PC-3 (cell line): ENCODE data around the gene SYVN1. TPM values are rescaled to one million over a fixed set of nuclear protein-coding genes. Genes with fewer than 3 reads are reported as not detected.

Experiments used
- ATAC-seq: fragments of 200-7000 bp; cut with Tn5 transposase; 2 replicates; pipeline ENCODE4 v1.9.1; 2020; ENCODE audit warnings: mild to moderate bottlenecking, moderate library complexity
- Bru-seq: library from RNA; stranded (reverse); fragments of 400-500 nt; gene quantifications from one replicate; lab custom pipeline; 2021; lab: Mats Ljungman, UMichigan
- BruChase-seq, 2 experiments: library from RNA; stranded (reverse); fragments of 400-500 nt; gene quantifications; one replicate each; lab custom pipeline; 2021; lab: Mats Ljungman, UMichigan
- BruUV-seq: library from RNA; stranded (reverse); fragments of 400-500 nt; replicated peaks from 2 replicates; lab custom pipeline; 2021; lab: Mats Ljungman, UMichigan
- CTCF ChIA-PET: fragments of 300-600 bp; sonication (Branson Sonifier 250); formaldehyde crosslinking; loops from one replicate; lab custom pipeline; 2022; ENCODE audit warnings: antibody characterized with exemption; lab: Charles Lee
- POLR2A ChIA-PET: fragments of 300-600 bp; sonication (Branson Sonifier 250); formaldehyde crosslinking; loops from one replicate; lab custom pipeline; 2022; ENCODE audit warnings: antibody characterized with exemption; ENCODE audit not compliant: unreplicated experiment; lab: Charles Lee
- DNase-seq: peaks from one replicate; pipeline ENCODE4 v3.0.0-alpha.2; 2015
- H2AFZ ChIP-seq: fragments of 300-600 bp; sonication (generic); 2 replicates; pipeline ENCODE4 v1.6.0; 2016; ENCODE audit warnings: antibody characterized with exemption, low read length
- H3F3A ChIP-seq: fragments of 300-600 bp; sonication (generic); one replicate; pipeline ENCODE4 v1.6.0; 2017; ENCODE audit warnings: antibody characterized with exemption, low read length, control low read depth, mild to moderate bottlenecking; ENCODE audit not compliant: unreplicated experiment
- H3K27ac ChIP-seq: fragments of 300-600 bp; sonication (generic); 2 replicates; pipeline ENCODE4 v1.5.1; 2016; ENCODE audit warnings: mild to moderate bottlenecking, low read length
- H3K27me3 ChIP-seq: fragments of 300-600 bp; sonication (generic); 2 replicates; pipeline ENCODE4 v1.6.1; 2016; ENCODE audit warnings: low read length, mixed read lengths
- H3K36me3 ChIP-seq: fragments of 300-600 bp; sonication (generic); 2 replicates; pipeline ENCODE4 v1.6.1; 2016; ENCODE audit warnings: low read depth, mixed run types, low read length, mixed read lengths
- H3K4me1 ChIP-seq: fragments of 300-600 bp; sonication (generic); 2 replicates; pipeline ENCODE4 v1.5.1; 2016; ENCODE audit warnings: low read length; ENCODE audit not compliant: insufficient read depth
- H3K4me2 ChIP-seq: fragments of 300-600 bp; sonication (generic); 2 replicates; pipeline ENCODE4 v1.6.0; 2016; ENCODE audit warnings: low read length
- H3K4me3 ChIP-seq: fragments of 300-600 bp; sonication (generic); 2 replicates; pipeline ENCODE4 v1.5.1; 2016; ENCODE audit warnings: mild to moderate bottlenecking, low read length, mixed read lengths
- H3K79me2 ChIP-seq: fragments of 300-600 bp; sonication (generic); 2 replicates; pipeline ENCODE4 v1.6.1; 2017; ENCODE audit warnings: low read length, mixed read lengths
- H3K9ac ChIP-seq: fragments of 300-600 bp; sonication (generic); 2 replicates; pipeline ENCODE4 v1.6.0; 2016; ENCODE audit warnings: mild to moderate bottlenecking, low read length
- H3K9me2 ChIP-seq: fragments of 300-600 bp; sonication (generic); replicated peaks from 2 replicates; pipeline ENCODE4 v1.6.1; 2016; ENCODE audit warnings: mixed run types, low read length, mixed read lengths
- H3K9me3 ChIP-seq: fragments of 300-600 bp; sonication (generic); 2 replicates; pipeline ENCODE4 v1.6.1; 2016; ENCODE audit warnings: low read length, mixed read lengths
- H4K20me1 ChIP-seq: fragments of 300-600 bp; sonication (generic); 2 replicates; pipeline ENCODE4 v1.6.1; 2016; ENCODE audit warnings: low read length, mixed read lengths
- EZH2 ChIP-seq: fragments of 300-600 bp; sonication (generic); IDR thresholded peaks from one replicate; pipeline ENCODE4 v1.6.1; 2017; ENCODE audit warnings: antibody characterized with exemption, mild to moderate bottlenecking, low read length; ENCODE audit not compliant: unreplicated experiment
- EZH2phosphoT487 ChIP-seq: fragments of 300-600 bp; sonication (generic); IDR thresholded peaks from 2 replicates; pipeline ENCODE4 v1.6.1; 2018; ENCODE audit warnings: mild to moderate bottlenecking, antibody characterized with exemption, low read length, borderline replicate concordance
- intact Hi-C: fragments of 100-400 bp; cut with micrococcal nuclease; formaldehyde crosslinking; loops from 2 replicates; pipeline ENCODE4 v1.9.0; 2023
- long read RNA-seq: library from polyadenylated mRNA; unstranded; transcript quantifications from one replicate; pipeline ENCODE4 v2.0.0, GENCODE V29; 2021; ENCODE audit not compliant: unreplicated experiment
- total RNA-seq: library from RNA; depleted of rRNA; stranded (reverse); fragments of >200 nt; gene quantifications from 2 replicates; pipeline ENCODE4 v1.2.3, GENCODE V29; 2014; rRNA removed
- TF ChIP-seq, protein P1 (sequence below): fragments of 300-600 bp; sonication (generic); conservative IDR thresholded peaks from 2 replicates; pipeline ENCODE4 v1.5.1; 2017; ENCODE audit warnings: antibody characterized with exemption, low read depth, mild to moderate bottlenecking, low read length

Gene SYVN1
- total RNA-seq (22.3 and 33.2 TPM in 2 replicates), Bru-seq, nascent RNA (percentile 96 among the genes with signal in this experiment), BruChase-seq, experiment 1, labeled RNA remaining after a 6-hour chase (percentile 97 among the genes with signal in this experiment), BruChase-seq, experiment 2, labeled RNA remaining after a 2-hour chase (percentile 97 among the genes with signal in this experiment)
- long read RNA-seq, partial matches to known transcripts: 79 of 89 reads
- long read RNA-seq, other reads (novel, unspliced or antisense): 7 of 89 reads

DNA sequence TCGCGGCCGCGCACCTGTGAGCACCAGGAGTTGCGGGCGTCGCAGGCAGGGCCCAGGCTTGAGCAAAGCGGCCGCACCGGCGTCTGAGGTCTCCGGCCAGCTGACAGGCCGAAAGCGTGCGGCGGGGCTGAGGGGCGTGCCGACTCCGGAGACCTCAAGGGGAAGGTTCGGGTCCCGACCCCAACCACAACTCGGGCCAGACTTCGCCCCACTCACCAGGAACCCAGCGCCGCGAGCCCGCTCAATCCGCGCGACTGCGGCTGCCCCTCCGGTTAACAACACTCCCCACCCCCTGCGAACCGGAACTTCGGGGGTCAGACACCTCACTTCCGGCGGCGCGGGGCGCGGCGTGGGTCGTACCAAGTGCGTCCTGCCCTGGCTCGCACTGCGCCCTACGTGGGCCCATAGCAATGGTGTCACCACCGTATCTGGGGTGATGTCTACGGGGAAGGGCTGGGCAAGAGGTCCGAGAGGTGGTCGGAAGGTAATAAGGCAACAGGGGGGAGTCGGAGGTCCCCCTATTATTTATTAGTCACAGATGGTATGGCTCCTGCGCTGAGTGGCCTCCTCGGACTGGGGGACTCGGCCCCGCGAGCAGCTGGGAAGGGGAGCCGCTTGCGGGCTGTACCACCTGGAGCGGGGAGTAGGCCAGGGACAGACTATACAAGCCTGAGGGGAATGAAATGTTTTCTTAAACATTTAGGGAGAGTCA is at the start of gene SYVN1:
Gene SYVN1, minus strand, starts transcription at position 280 of the 712 bp plus-strand sequence. CDS start 918 bp downstream, outside the sequence.
- H3K4me1 ChIP-seq: peaks cover 16% of the 10 kb centered on the region
- CTCF ChIA-PET: interaction anchor here (0.6 to 1.1 kb wide), 2 partner anchors 47 to 120 kb away, joined by 3 to 4 read pairs; partner anchors contain the start of gene CAPN1
- ATAC-seq: peak; percentile 70
- H4K20me1 ChIP-seq: no peaks in the 10 kb centered on the region; the same call in 1 of the 2 replicates
- DNase-seq: peak; percentile 89
- H3K9ac ChIP-seq: peak within 1 kb of the TSS; percentile 98
- peak within 1 kb of the TSS; percentile 90 for H3K4me3 ChIP-seq
- POLR2A ChIA-PET: interaction anchor here (0.6 to 1.8 kb wide), 4 partner anchors 9 to 48 kb away, joined by 3 to 24 read pairs (median 10); partner anchors contain the start of genes CAPN1, FAU and MRPL49
- no peaks in the 10 kb centered on the region for H3K27me3 ChIP-seq
- BruUV-seq: no TSS peak
- H3F3A ChIP-seq: no peaks in the 10 kb centered on the region
- H3K9me3 ChIP-seq: no peaks in the 10 kb centered on the region
- peak within 1 kb of the TSS; percentile 96 for H3K4me2 ChIP-seq
- H3K27ac ChIP-seq: peak within 1 kb of the TSS; percentile 95
- H3K36me3 ChIP-seq: peaks cover 26% of the 10 kb centered on the region; the same call in 1 of the 2 replicates
- H3K79me2 ChIP-seq: peaks cover 35% of the 10 kb centered on the region
- peak within 1 kb of the TSS; percentile 87 for H2AFZ ChIP-seq
- intact Hi-C loops: no loop called here
- TF ChIP-seq EZH2 (no peak), EZH2phosphoT487 (no peak)
- TF ChIP-seq, protein P1, sequence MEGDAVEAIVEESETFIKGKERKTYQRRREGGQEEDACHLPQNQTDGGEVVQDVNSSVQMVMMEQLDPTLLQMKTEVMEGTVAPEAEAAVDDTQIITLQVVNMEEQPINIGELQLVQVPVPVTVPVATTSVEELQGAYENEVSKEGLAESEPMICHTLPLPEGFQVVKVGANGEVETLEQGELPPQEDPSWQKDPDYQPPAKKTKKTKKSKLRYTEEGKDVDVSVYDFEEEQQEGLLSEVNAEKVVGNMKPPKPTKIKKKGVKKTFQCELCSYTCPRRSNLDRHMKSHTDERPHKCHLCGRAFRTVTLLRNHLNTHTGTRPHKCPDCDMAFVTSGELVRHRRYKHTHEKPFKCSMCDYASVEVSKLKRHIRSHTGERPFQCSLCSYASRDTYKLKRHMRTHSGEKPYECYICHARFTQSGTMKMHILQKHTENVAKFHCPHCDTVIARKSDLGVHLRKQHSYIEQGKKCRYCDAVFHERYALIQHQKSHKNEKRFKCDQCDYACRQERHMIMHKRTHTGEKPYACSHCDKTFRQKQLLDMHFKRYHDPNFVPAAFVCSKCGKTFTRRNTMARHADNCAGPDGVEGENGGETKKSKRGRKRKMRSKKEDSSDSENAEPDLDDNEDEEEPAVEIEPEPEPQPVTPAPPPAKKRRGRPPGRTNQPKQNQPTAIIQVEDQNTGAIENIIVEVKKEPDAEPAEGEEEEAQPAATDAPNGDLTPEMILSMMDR: no peak
- H3K9me2 ChIP-seq: no peaks in the 10 kb centered on the region

GRCh38 chr11:65183201-65183891 is 49.0 kb upstream of the SYVN1 start:
- POLR2A ChIA-PET: interaction anchor here (0.6 to 2.0 kb wide), 2 partner anchors 27 to 48 kb away, joined by 3 to 12 read pairs; partner anchors contain the start of gene SYVN1
- BruUV-seq: no TSS peak

More at GRCh38 chr11:65183201-65183891, 49.0 kb upstream of the SYVN1 start:
- CTCF ChIA-PET: no interaction called here
- Histone ChIP-seq H3K4me2 (peak overlapping the region; percentile 99), H3F3A (no peaks in the 10 kb centered on the region), H3K9ac (peak overlapping the region; percentile 87), H3K79me2 (peaks cover 68% of the 10 kb centered on the region), H3K9me3 (no peaks in the 10 kb centered on the region), H3K4me3 (peak overlapping the region; percentile 92), H3K36me3 (peaks cover 33% of the 10 kb centered on the region), H3K9me2 (no peaks in the 10 kb centered on the region), H3K4me1 (peaks cover 27% of the 10 kb centered on the region), H3K27ac (peak overlapping the region; percentile 69), H2AFZ (peak overlapping the region; percentile 66), H3K27me3 (no peaks in the 10 kb centered on the region), H4K20me1 (peaks cover 4% of the 10 kb centered on the region; the same call in 1 of the 2 replicates)
- TF ChIP-seq, protein P1: no peak
- TF ChIP-seq EZH2phosphoT487 (no peak), EZH2 (no peak)
- ATAC-seq: peak; percentile 3; the same call in 1 of the 2 replicates
- peak; percentile 95 for DNase-seq
- intact Hi-C loops: loop anchor here (10.0 kb wide), 1 partner anchor 131 kb away; the partner anchor contains the start of gene CDC42EP2
